H1 (cell line): ENCODE data around the gene KIAA1328. TPM values are rescaled to one million over a fixed set of nuclear protein-coding genes. Genes with fewer than 3 reads are reported as not detected.

Source experiments
- POLR2AphosphoS5 ChIP-seq: IDR thresholded peaks from 2 replicates; pipeline ENCODE4 v1.6.1; 2011; ENCODE audit warnings: low read depth, low read length
- SAP30 ChIP-seq: fragments of 300-600 bp; sonication (generic); IDR thresholded peaks from 2 replicates; pipeline ENCODE4 v1.7.1; 2012; ENCODE audit warnings: low read length, moderate library complexity, mild to moderate bottlenecking, inconsistent platforms; ENCODE audit not compliant: insufficient read depth, insufficient replicate concordance
- polyA plus RNA-seq, 7 experiments: library from polyadenylated mRNA; depleted of rRNA in 3 of 7; stranded (reverse) in 5 of 7; unstranded in 2 of 7; fragments of >200 nt in 5 of 7; fragments of 200-250 nt in 2 of 7; gene quantifications; 1 replicate in 5 of 7; 2 replicates in 1 of 7; 4 replicates in 1 of 7; pipeline versions ENCODE4 v1.2.1 to v1.2.3, GENCODE V29; 2011 to 2013; ENCODE audit warnings: missing spikeins in 2 of 7, mixed read lengths in 2 of 7
- total RNA-seq: library from RNA; stranded (reverse); fragmentation: NEBNext Ultra II Directional; extraction: Animal tissue kit (Norgen Biotek cat#: 25700); gene quantifications from 2 replicates; pipeline ENCODE4 v1.2.1, GENCODE V29; 2021
- TF ChIP-seq, protein P1 (sequence below): IDR thresholded peaks from 2 replicates; pipeline ENCODE4 v1.6.1; 2012; ENCODE audit warnings: low read length, inconsistent platforms

KIAA1328 gene
- total and polyA plus RNA-seq, 2 of the 8 experiments (the other 6 are each of a cell fraction or from before 2014, with no cell fraction given) = 2.6 to 5.7 TPM

- TF ChIP-seq, protein P1, sequence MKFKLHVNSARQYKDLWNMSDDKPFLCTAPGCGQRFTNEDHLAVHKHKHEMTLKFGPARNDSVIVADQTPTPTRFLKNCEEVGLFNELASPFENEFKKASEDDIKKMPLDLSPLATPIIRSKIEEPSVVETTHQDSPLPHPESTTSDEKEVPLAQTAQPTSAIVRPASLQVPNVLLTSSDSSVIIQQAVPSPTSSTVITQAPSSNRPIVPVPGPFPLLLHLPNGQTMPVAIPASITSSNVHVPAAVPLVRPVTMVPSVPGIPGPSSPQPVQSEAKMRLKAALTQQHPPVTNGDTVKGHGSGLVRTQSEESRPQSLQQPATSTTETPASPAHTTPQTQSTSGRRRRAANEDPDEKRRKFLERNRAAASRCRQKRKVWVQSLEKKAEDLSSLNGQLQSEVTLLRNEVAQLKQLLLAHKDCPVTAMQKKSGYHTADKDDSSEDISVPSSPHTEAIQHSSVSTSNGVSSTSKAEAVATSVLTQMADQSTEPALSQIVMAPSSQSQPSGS = no peak
- no peak for TF ChIP-seq POLR2AphosphoS5
- no peak for TF ChIP-seq SAP30
These were observed 310.9 kb downstream of the KIAA1328 start (continued) for GRCh38 chr18:37139876-37140275.
